GM21529 (cell line): ENCODE measurements around the gene IGSF3.

Experiments
- ATAC-seq: cut with Tn5 transposase; IDR thresholded peaks from one replicate; pipeline ENCODE4 v1.9.1; 2021; ENCODE audit not compliant: unreplicated experiment

Gene IGSF3

GRCh38 chr1:116561563-116561962 lies 106.0 kb downstream of the IGSF3 start:
- no peak for ATAC-seq

DNA sequence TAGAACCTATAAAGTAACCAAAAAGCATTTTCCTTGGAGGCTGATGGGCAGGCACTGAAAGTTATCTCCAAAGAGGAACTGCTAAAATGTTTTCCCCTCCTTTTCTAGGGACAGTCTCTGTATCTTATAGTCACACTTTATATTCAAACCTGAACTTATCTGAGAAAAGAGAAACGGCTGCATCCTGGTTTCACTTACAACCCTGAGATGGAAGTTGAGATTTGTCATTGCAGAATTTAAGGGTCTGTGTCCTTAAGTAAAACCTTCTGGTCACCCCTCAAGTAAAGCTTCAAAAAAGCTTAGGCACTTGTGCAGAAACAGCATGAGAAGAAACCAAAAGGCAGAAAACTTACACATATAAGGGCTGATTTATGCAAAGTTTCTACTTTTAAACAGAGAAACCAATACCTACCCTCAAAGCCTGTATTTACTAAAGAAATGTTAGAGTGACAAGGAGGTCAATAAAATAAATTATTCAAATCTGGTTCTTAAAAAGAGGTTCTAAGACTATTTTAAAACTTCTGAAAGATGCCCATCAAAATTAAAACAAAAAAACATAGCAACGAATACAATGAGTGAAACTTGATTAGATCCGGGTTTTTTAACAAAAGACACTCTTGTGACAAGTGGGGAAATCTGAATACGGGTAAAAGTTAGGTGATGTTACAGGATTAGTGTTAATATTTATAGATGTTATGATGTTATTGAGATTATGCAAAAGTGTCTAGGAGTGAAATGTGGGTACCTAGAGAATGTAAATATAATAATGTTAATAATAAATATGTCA lies 106.6 kb downstream of the IGSF3 start:
- ATAC-seq, result peak; percentile 22

- peak; percentile 38 for ATAC-seq
Measured at GRCh38 chr1:116559304-116559761, 108.2 kb downstream of the IGSF3 start.

DNA sequence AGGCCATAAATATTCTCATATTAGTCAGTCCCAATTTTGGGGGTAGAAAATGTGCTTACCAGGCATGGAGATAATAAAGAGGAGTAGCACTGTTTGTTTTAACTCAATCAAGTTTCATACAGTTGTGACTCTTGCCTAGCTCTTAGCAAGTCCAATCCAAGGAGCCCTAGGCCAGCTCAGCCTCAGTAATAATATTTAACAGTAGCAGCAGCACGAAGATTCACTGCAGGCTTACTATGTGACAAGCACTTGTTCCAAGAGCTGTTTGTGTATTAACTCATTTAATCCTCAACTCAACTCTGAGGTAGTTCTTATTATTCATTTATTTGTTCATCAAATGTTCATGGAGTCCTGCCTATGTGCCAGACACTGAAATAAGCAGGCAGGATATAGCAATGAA lies 109.0 kb downstream of the IGSF3 start:
- no peak for ATAC-seq

DNA sequence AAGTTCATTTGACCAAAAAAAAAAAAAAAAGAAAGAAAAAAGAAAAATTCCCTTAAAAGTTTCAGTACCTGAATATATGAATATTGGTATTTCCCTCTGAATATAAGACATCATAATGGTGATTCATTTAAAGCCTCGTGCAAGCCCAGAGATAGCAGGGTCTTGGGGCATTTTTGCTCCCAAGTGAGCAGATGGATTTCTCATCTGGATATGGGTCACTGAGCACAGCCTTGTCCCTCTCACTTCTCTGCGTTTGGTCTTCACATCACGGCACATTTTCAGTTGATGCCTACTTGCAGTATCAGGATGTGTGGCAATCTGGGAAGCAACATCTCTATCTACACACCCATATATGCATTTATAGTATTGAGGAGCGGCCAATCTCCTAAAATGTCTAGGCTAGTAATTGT lies 109.4 kb downstream of the IGSF3 start:
- ATAC-seq, result no peak

GRCh38 chr1:116557323-116557878 lies 110.1 kb downstream of the IGSF3 start:
- ATAC-seq, result no peak

GRCh38 chr1:116556289-116557006 lies 111.1 kb downstream of the IGSF3 start:
- peak; percentile 60 for ATAC-seq

GRCh38 chr1:116554924-116555323 lies 112.6 kb downstream of the IGSF3 start:
- no peak for ATAC-seq

- ATAC-seq, result no peak
Measured at GRCh38 chr1:116553386-116554115, 114.0 kb downstream of the IGSF3 start.

- no peak for ATAC-seq
Measured at GRCh38 chr1:116546354-116546977, 121.1 kb downstream of the IGSF3 start.

DNA sequence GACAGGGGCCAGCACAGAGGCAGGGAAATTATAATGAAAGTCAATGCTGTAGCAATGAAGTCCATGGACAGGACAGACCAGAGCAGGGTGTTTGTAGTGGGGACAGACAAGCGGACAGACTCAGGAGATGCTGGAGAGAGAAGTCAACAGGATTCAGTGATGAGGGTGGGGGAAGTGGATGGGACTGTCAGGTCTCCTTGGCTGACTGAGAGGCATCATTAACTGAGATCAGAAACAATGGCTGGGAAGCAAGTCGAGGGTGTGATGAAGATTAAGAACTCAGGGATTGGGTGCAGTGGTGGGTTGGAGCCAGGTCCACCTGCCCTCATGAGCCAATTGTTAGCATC lies 122.2 kb downstream of the IGSF3 start:
- ATAC-seq, result peak; percentile 10

- ATAC-seq, result peak; percentile 52
Measured at GRCh38 chr1:116544588-116545358, 122.8 kb downstream of the IGSF3 start.

DNA sequence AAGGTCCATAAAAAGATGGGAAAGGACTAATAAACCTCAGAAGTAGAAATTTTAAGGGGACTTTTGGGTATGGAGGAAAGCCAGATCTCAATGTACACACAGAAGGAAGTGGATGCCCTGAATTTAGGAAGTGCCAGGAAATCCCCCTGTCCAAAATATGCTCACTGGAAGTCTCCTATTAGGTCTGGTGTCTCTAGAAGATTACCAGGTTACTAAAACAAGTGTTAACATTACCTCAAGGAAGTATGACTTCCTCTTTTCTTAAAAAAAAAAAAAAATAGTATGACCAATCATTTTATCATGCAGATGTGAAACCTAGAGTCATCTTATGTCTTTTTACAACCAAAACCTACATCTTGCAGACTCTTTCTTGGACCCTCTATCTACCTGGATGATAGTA lies 127.4 kb downstream of the IGSF3 start:
- peak; percentile 42 for ATAC-seq

GRCh38 chr1:116538544-116538943 lies 129.0 kb downstream of the IGSF3 start:
- ATAC-seq, result peak; percentile 69

DNA sequence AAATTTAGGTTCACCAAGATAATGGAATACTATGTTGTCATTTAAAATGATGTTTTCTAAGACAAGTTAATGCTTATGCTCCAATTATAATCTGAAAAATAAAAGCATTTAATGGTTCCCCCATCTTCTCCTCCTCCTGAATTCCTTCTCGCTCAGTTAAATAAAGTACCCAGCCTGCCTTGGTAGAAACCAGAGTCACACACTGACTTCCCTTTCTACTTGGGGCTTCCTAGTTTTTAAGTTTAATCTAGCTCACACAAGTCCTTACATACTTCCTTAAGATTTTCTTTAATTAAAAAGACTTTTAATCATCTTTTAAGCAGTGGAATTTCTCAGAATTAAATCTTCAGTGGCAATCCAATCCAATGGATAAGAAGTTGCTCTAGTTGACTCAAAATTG lies 129.6 kb downstream of the IGSF3 start:
- ATAC-seq, result no peak

DNA sequence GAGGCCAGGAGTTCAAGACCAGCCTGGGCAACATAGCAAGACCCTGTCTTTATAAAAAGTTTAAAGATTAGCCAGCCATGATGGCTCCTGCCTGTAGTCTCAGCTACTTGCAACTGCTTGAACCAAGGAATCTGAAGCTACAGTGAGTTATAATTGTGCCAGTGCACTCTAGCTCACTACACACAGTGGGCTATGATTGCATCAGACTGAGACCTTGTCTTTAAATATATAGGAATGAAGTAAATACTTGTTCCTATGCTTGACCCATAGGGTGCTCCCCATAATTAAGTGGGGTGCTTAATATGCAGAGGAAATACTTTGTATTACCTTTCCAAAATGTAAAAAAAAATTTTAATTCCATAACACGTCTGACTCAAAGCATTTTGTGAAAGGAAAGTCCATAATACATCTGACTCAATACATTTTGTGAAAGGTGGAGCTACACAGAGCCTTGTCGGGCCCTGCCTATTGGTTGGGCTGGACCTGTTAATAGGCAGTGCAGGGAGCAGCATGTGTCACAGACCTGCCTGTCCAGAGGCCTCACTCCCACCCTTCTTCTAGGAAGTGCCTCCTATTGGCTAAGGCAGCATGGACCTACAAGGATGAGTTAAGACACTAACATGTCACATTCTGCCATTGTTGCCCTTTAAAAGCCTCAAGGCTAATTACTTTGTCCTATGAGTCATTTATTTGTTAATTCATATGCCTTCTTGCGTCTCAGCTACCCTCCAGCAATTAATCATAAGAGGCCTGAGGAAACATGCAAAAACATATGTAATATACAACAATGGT lies 130.3 kb downstream of the IGSF3 start:
- ATAC-seq, result no peak

DNA sequence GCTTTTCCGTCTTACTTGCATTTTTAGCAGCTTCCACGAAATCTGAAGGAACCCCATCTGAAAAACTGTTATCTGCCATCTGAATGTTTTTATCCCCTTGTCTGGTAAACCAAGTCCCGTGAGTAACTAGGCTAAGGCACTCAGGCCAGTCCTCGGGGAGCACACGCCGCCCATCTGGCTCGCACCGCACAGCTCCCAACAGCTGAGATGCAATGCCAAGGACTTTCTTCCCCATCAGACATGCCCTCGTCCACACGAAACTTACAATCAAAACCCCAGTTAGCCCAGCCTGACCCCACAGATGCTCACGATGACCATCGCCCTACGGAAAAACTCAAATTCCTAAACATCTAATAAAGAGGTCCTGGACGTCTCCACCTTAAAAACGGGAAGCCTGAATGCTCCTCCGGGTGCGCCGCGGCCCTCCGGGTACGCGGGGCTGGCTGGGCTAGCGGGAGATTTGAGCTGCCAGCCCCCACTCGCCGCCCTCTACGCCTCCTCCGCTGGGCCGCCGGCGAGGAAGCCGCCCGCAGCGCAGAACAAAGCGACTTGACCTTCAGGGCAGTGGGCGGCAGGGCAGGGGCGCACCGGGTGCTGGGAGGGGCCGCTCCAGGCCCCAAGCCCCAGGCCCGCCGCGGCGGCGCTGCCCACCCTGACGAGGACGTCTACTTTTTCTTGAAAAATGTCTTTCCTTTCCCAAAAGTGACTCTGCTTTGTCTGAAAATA lies 133.4 kb downstream of the IGSF3 start:
- ATAC-seq, result no peak

- no peak for ATAC-seq
Measured at GRCh38 chr1:116533429-116533820, 134.1 kb downstream of the IGSF3 start.
